Ammon's horn (tissue), 1 donor: ENCODE measurements around the gene TNRC18.
A peak's percentile ranks its signal among the peaks of the same experiment; 100 is the strongest.
"Not testable (repeated sequence)": the region's sequence is repeated elsewhere in the genome, so short reads cannot be mapped to it uniquely, and the experiment has no call there.

Experiments
- DNase-seq: peaks from one replicate; pipeline ENCODE4 v3.0.0-alpha.2; 2016; ENCODE audit warnings: low spot score

The TNRC18 gene

DNA sequence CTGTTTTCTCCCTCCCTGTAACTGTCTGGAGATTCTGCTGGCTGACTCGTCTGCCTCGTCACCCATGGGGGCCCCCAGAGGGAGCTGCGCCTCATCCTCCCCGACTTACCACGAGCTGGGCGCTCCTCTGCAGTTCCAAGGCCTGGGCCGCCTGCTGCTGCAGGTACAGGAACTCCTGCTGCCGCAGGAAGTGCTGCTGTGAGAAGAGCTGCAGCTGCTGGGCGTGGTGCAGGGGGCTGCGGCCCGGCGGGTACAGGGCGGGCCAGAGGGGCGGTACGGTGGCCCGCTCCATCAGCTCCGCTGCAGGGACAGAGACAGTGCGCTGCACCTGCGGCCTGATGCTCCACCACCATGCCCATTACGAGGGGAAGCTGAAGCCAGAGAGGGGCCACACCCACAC lies 47.7 kb downstream of the TNRC18 start:
- no peak for DNase-seq

GRCh38 chr7:5374464-5374863 lies 49.2 kb downstream of the TNRC18 start:
- DNase-seq, result no peak

- no peak for DNase-seq
These were observed 50.3 kb downstream of the TNRC18 start for GRCh38 chr7:5373300-5373699.

- no peak for DNase-seq
These were observed 52.9 kb downstream of the TNRC18 start for GRCh38 chr7:5370454-5371353.

GRCh38 chr7:5367661-5368060 lies 56.0 kb downstream of the TNRC18 start:
- DNase-seq, result no peak

GRCh38 chr7:5365976-5366625 lies 57.5 kb downstream of the TNRC18 start:
- DNase-seq, result peak; percentile 91

DNA sequence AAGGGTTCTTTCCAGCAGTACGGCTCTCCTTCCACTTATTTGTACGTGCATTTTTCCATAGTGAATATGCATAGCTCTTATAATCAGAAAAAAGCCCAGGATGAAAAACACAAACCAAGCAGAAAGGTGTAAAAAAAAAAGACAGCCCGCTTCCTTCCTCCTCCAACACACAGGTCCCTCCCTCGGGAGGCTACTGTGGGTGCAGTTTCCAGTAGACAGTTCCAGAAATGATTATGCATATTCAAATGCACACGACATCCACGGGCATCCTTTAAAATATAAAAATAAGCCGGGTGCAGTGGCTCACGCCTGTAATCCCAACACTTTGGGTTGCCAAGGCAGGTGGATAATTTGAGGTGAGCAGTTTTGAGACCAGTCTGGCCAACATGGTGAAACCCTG lies 59.9 kb downstream of the TNRC18 start:
- DNase-seq, result no peak

- DNase-seq, result no peak
These were observed 61.2 kb downstream of the TNRC18 start for GRCh38 chr7:5362466-5362865.

DNA sequence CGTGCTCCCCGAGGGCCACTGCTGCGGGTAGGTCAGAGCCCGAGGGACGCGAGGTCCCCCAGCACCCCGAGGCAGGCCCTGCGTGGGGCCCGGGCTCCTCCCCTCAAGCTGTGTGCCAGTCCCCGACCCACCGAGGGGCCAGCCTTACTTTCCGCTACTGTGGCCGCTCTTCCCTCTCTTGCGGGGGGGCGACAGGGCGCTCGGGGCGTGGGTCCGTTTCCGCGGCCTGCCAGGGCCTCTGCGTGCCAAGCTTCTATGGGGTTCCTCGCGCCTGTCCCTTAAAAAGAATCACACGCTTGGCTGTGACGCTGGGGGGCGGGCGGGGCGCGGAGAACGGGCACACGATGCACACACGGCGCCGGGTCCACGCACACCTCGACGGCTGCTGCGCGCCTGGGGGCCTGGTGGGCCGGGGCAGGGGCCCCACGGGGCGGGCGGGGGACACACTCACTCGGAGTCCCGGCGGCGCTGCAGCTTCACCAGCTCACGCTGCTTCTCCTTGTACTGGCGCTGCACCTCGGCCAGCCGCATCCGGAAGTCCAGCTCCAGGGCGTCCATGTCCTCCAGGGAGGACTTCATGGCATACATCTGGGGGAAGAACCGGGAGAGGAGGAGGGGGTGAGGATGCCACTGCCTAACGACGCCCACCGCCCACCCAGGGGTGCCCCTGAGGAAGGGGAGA lies 62.0 kb downstream of the TNRC18 start:
- DNase-seq, result no peak

DNA sequence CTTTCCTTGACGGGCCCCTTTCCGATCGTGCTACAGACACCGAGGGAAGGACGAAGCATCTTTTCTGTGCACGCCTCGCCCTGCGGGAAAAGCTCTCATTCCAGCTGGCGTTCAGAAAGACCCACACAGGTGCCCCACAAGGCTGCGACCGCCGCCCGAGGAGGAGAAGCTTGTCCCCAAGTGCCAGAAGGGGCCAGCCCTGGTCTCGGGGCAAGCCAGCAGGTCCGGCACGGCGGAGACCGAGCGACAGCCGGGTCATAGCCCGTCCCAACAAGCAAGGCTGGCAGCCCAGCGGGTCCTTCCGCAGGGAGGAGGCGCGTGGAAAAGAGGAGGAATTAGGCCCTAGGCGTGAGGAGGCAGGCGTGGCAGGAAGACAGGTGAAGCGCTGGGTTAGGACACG lies 62.7 kb downstream of the TNRC18 start:
- DNase-seq, result no peak

DNA sequence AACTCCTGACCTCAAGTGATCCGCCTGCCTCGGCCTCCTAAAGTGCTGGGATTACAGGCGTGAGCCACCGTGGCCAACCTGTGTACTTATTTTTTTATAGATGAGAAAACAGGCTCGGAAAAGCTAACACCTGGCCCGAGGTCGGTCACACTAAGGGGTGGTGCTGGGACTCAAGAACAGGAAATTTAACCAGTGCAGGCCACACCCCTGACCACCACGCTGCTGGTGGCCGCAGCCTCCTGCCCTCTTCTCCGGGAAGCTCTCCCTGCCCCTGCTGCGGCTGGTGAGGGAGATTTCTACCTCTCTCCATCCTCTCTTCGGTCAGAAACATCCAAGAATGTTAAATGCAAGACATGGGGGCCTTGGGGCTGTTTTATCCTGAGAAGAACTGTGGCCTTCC lies 63.2 kb downstream of the TNRC18 start:
- no peak for DNase-seq

GRCh38 chr7:5360021-5360420 lies 63.6 kb downstream of the TNRC18 start:
- not testable (repeated sequence) for DNase-seq

DNA sequence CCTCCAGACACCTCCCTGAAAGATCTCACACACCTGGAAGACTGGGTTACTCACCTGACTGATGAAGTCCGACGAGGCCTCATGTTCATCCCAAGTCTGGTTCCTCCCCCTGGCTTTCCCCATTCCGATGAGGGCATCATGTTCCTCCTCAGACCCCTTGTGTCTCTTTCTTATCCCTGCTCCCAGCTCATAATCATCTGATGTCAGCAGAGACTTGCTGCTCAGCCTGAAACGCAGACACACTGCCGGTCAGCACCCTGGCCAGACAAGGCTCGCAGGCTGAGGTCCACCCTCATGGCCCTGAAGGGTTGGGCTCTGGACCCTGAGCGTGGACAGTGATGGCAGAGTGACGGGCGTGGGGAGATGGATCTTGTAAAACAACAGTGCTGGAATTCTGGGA lies 64.3 kb downstream of the TNRC18 start:
- DNase-seq, result no peak

- DNase-seq, result no peak
These were observed 65.7 kb downstream of the TNRC18 start for GRCh38 chr7:5357951-5358350.

GRCh38 chr7:5356751-5357119 lies 66.9 kb downstream of the TNRC18 start:
- no peak for DNase-seq

DNA sequence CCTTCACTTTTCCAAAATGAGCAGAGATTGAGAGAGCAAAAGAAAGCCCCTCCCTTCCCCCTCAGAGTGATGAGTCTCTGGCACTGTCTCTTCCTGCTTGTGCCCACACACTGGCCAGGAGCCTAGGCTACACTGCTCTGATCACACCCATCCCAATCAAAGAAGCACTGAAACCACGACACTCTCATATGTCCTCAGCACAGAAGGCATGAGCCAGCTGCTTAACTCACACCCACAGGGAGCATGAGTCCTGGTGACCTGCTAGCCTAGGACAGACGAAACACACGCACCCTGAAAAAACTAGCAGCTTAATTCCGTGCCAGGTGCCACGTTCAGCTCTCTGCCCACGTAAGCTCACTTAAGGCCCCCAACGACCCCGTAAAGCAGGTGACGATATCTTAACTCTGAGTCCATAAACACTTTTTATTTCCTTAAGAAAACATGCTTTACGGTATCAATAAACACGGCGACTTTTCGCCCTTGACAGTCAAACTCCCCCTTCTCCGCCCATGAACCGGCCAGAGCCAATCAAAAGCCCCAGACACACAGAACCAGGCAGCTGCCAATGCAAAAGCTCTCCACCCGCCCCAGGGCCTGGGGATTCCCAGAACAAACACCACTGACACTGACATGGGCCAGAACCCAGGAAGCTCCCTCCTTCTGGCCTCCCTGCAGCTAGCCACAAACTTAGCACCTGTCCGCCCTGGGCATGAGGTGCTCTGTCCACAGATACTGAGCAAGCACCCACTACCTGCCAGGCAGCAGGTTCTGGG lies 69.0 kb downstream of the TNRC18 start:
- peak; percentile 33 for DNase-seq

- no peak for DNase-seq
These were observed 71.1 kb downstream of the TNRC18 start for GRCh38 chr7:5352440-5353010.

- no peak for DNase-seq
These were observed 71.9 kb downstream of the TNRC18 start for GRCh38 chr7:5351507-5352265.

DNA sequence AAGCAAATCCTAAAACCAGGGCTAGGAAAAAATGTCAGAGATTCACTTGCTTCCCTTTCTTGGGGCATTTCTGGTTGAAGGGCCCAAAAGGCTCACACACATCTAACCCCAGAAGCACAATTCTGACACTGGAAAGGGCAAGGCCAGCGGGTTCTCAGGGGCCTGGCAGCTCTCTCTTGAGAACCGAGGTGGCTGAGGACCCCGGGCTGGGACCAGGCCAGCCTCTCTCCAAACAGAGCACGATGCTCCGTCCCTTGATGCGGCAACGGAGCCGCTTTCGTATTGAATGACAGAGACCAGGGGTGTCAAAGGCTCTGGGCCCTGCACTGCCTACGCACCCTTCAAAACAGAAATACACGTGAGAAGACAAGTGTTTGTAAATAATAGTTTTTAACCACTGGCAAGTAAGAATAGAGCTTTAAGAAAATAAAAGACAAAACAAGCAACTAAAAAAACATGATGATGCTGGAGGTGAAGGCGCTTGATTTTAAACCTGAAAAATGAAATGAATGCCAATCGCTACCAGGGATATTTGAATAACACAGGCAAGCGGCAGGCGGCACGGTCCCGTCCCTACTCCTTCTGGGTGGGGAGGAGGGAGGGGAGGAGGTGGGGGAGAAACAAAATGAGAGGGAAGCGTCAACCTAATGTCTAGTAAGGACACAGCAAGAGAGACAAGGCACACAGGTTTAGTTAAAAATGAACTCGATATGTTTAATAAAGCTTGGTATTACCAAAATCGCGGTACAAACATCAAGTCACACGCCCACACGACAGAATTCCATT lies 72.8 kb downstream of the TNRC18 start:
- DNase-seq, result peak; percentile 27

DNA sequence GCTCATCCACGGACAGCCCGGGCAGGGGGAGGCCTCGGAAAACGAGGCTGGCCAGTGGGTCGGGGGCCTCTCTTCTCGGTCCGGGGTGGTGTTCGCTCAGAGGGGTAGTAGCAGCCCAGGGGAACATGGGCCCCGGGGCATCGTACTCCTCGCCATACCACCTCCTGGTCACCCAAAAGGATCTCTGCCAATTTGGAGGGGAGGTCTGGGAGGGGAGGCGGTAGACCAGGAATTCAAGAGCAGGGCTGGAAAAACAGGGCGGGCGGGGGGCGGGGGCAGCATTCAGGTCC lies 73.5 kb downstream of the TNRC18 start:
- DNase-seq, result no peak
